Suprapubic skin (tissue), 4 donors: ENCODE results near the gene CFHR2. TPM values are rescaled to one million over a fixed set of nuclear protein-coding genes. Genes with fewer than 3 reads are reported as not detected.
"Not testable (repeated sequence)": the region's sequence is repeated elsewhere in the genome, so short reads cannot be mapped to it uniquely, and the experiment has no call there.

Experiments
- DNase-seq, 2 donors: peaks; one replicate each; pipeline ENCODE4 v3.0.0-alpha.2; 2019; ENCODE audit warnings: low spot score in 2 of 2
- H3K27ac ChIP-seq: fragments of 200-600 bp; sonication (generic); one replicate; pipeline ENCODE4 v1.5.1; 2019
- H3K27me3 ChIP-seq: fragments of 200-600 bp; sonication (generic); one replicate; pipeline ENCODE4 v1.5.1; 2019
- H3K36me3 ChIP-seq: fragments of 200-600 bp; sonication (generic); one replicate; pipeline ENCODE4 v1.5.1; 2019
- H3K4me1 ChIP-seq: fragments of 200-600 bp; sonication (generic); one replicate; pipeline ENCODE4 v1.5.1; 2019
- H3K4me3 ChIP-seq: fragments of 200-600 bp; sonication (generic); one replicate; pipeline ENCODE4 v1.5.1; 2019; ENCODE audit warnings: mild to moderate bottlenecking
- H3K9me3 ChIP-seq: fragments of 200-600 bp; sonication (generic); one replicate; pipeline ENCODE4 v1.5.1; 2019
- CTCF ChIP-seq, 2 donors: fragments of 200-600 bp in 1 of 2; fragments of 450-650 bp in 1 of 2; sonication (generic) in 1 of 2; IDR thresholded peaks; one replicate each; pipeline ENCODE4 v1.5.1; 2016 to 2019; ENCODE audit warnings: antibody characterized with exemption in 2 of 2, mild to moderate bottlenecking in 1 of 2, moderate library complexity in 1 of 2
- EP300 ChIP-seq: sonication (generic); formaldehyde crosslinking; IDR thresholded peaks from one replicate; pipeline ENCODE4 v1.6.1; 2017; ENCODE audit warnings: antibody characterized with exemption
- POLR2A ChIP-seq, 2 donors: fragments of 450-650 bp; IDR thresholded peaks; one replicate each; pipeline ENCODE4 v1.6.1; 2017; ENCODE audit warnings: antibody characterized with exemption in 2 of 2, mild to moderate bottlenecking in 2 of 2, moderate library complexity in 2 of 2
- POLR2AphosphoS5 ChIP-seq, 3 donors: sonication (generic); formaldehyde crosslinking; IDR thresholded peaks; one replicate each; pipeline ENCODE4 v1.6.1; 2017; ENCODE audit warnings: antibody characterized with exemption in 3 of 3
- WGBS: methylation state at CpG from one replicate; pipeline ENCODE4 v1.1.5; 2018; 5-methylcytosine and 5-hydroxymethylcytosine counted together
- total RNA-seq, 4 donors: library from RNA; depleted of rRNA; stranded (reverse); fragments of >200 nt; gene quantifications; one replicate each; pipeline ENCODE4 v1.1.0, GENCODE V29; 2016

Gene CFHR2
- total RNA-seq, 4 donors from 2014 or later, result 1.5 TPM; not detected in 3

GRCh38 chr1:196970182-196970581 is 26.6 kb downstream of the CFHR2 start:
- Histone ChIP-seq H3K36me3 (no peaks in the 10 kb centered on the region), H3K27me3 (no peaks in the 10 kb centered on the region), H3K27ac (no peak overlapping the region), H3K9me3 (no peaks in the 10 kb centered on the region), H3K4me3 (no peak overlapping the region), H3K4me1 (no peaks in the 10 kb centered on the region)
- DNase-seq, result no peak
- no peak for TF ChIP-seq CTCF (IDR thresholded peaks at IDR 0.05)
- WGBS, result 67% methylated on average over 1 of the region's 1 CpG

- H3K27ac ChIP-seq, result no peak overlapping the region
- H3K4me1 ChIP-seq, result no peaks in the 10 kb centered on the region
- no peaks in the 10 kb centered on the region for H3K9me3 ChIP-seq
- 91% methylated on average over 4 of the region's 4 CpGs for WGBS
- H3K27me3 ChIP-seq, result no peaks in the 10 kb centered on the region
- DNase-seq, result no peak
- H3K4me3 ChIP-seq, result no peak overlapping the region
- TF ChIP-seq CTCF (IDR thresholded peaks at IDR 0.05), result no peak
- no peak for TF ChIP-seq POLR2AphosphoS5 (IDR thresholded peaks at IDR 0.05)
- no peaks in the 10 kb centered on the region for H3K36me3 ChIP-seq
Observed at GRCh38 chr1:196976278-196976677, 32.7 kb downstream of the CFHR2 start.

GRCh38 chr1:196977278-196977677 is 33.7 kb downstream of the CFHR2 start, which contains the start of gene CFHR5:
Gene CFHR5 (plus strand): TSS chr1:196977556. CDS start chr1:196977665, 109 bp downstream.
- Histone ChIP-seq H3K27ac (no peak within 1 kb of the TSS), H3K4me1 (no peaks in the 10 kb centered on the region), H3K4me3 (no peak within 1 kb of the TSS), H3K36me3 (no peaks in the 10 kb centered on the region), H3K27me3 (no peaks in the 10 kb centered on the region), H3K9me3 (no peaks in the 10 kb centered on the region)
- WGBS, result 71% methylated on average over 5 of the region's 5 CpGs
- TF ChIP-seq EP300 (no peak), POLR2AphosphoS5 (IDR thresholded peaks at IDR 0.05) (no peak), CTCF (IDR thresholded peaks at IDR 0.05) (no peak), POLR2A (IDR thresholded peaks at IDR 0.05) (no peak)
- no peak for DNase-seq

- H3K4me3 ChIP-seq, result no peak overlapping the region
- DNase-seq, result no peak
- no peaks in the 10 kb centered on the region for H3K4me1 ChIP-seq
- no peaks in the 10 kb centered on the region for H3K27me3 ChIP-seq
- H3K9me3 ChIP-seq, result no peaks in the 10 kb centered on the region
- no peaks in the 10 kb centered on the region for H3K36me3 ChIP-seq
- 82% methylated on average over 1 of the region's 1 CpG for WGBS
- no peak overlapping the region for H3K27ac ChIP-seq
- TF ChIP-seq POLR2A (IDR thresholded peaks at IDR 0.05), result no peak
- no peak for TF ChIP-seq CTCF (IDR thresholded peaks at IDR 0.05)
- no peak for TF ChIP-seq POLR2AphosphoS5 (IDR thresholded peaks at IDR 0.05)
- no peak for TF ChIP-seq EP300
Observed at GRCh38 chr1:196980859-196981258, 37.3 kb downstream of the CFHR2 start.

GRCh38 chr1:196982247-196982646 is 38.7 kb downstream of the CFHR2 start:
- not testable (repeated sequence) for H3K36me3 ChIP-seq, H3K27me3 ChIP-seq, H3K27ac ChIP-seq, H3K4me3 ChIP-seq, H3K9me3 ChIP-seq, DNase-seq, H3K4me1 ChIP-seq
- WGBS, result 91% methylated on average over 7 of the region's 7 CpGs

GRCh38 chr1:196991919-196992651 is 48.5 kb downstream of the CFHR2 start:
- WGBS, result 75% methylated on average over 9 of the region's 11 CpGs
- not testable (repeated sequence) for H3K27me3 ChIP-seq, H3K4me3 ChIP-seq, H3K9me3 ChIP-seq, H3K27ac ChIP-seq, DNase-seq, H3K36me3 ChIP-seq, H3K4me1 ChIP-seq
